ENCODE results near the gene ARFGAP3.

ARFGAP3 gene

GRCh38 chr22:42797011-42797410 is 60.1 kb downstream of the ARFGAP3 start:
- no peak for DNase-seq (ENCODE audit: low spot score in 2 of 2)
- no peaks in the 10 kb centered on the region for H3K4me1 ChIP-seq
- in situ Hi-C loops (cut with MboI; ENCODE audit: low sequenced_read_pairs): no loop called here

GRCh38 chr22:42796081-42796480 is 61.0 kb downstream of the ARFGAP3 start:
- Histone ChIP-seq H3K9me3 (no peaks in the 10 kb centered on the region), H3K36me3 (replicated peaks) (no peaks in the 10 kb centered on the region), H3K4me3 (no peak overlapping the region), H3K4me1 (no peaks in the 10 kb centered on the region), H3K27me3 (ENCODE audit: low read depth) (no peaks in the 10 kb centered on the region)
- in situ Hi-C loops (cut with MboI; ENCODE audit: low sequenced_read_pairs): no loop called here
- no peak for DNase-seq (ENCODE audit: low spot score in 2 of 2)

More at GRCh38 chr22:42797011-42797410, 60.1 kb downstream of the ARFGAP3 start:
- no peak overlapping the region for H3K4me3 ChIP-seq
- no peaks in the 10 kb centered on the region for H3K27me3 ChIP-seq (ENCODE audit: low read depth)
- no peaks in the 10 kb centered on the region for H3K36me3 ChIP-seq (replicated peaks)
- no peaks in the 10 kb centered on the region for H3K9me3 ChIP-seq

- in situ Hi-C loops (cut with MboI; ENCODE audit: low sequenced_read_pairs): no loop called here
Measured at GRCh38 chr22:42794551-42795510, 62.2 kb downstream of the ARFGAP3 start.

GRCh38 chr22:42793848-42794405 is 63.1 kb downstream of the ARFGAP3 start:
- Histone ChIP-seq H3K9me3 (no peaks in the 10 kb centered on the region), H3K4me1 (no peaks in the 10 kb centered on the region), H3K36me3 (replicated peaks) (no peaks in the 10 kb centered on the region), H3K27me3 (ENCODE audit: low read depth) (no peaks in the 10 kb centered on the region), H3K4me3 (no peak overlapping the region)
- in situ Hi-C loops (cut with MboI; ENCODE audit: low sequenced_read_pairs): no loop called here
- DNase-seq (ENCODE audit: low spot score in 2 of 2): no peak

More at GRCh38 chr22:42794551-42795510, 62.2 kb downstream of the ARFGAP3 start:
- Histone ChIP-seq H3K9me3 (no peaks in the 10 kb centered on the region), H3K4me1 (no peaks in the 10 kb centered on the region), H3K4me3 (no peak overlapping the region), H3K27me3 (ENCODE audit: low read depth) (no peaks in the 10 kb centered on the region), H3K36me3 (replicated peaks) (no peaks in the 10 kb centered on the region)
- no peak for DNase-seq (ENCODE audit: low spot score in 2 of 2)

- Histone ChIP-seq H3K36me3 (replicated peaks) (no peaks in the 10 kb centered on the region), H3K4me1 (no peaks in the 10 kb centered on the region), H3K4me3 (no peak overlapping the region), H3K9me3 (no peaks in the 10 kb centered on the region), H3K27me3 (ENCODE audit: low read depth) (no peaks in the 10 kb centered on the region)
- no peak for DNase-seq (ENCODE audit: low spot score in 2 of 2)
- in situ Hi-C loops (cut with MboI; ENCODE audit: low sequenced_read_pairs): no loop called here
Measured at GRCh38 chr22:42792909-42793847, 63.9 kb downstream of the ARFGAP3 start.

GRCh38 chr22:42792453-42792908 is 64.6 kb downstream of the ARFGAP3 start:
- Histone ChIP-seq H3K36me3 (replicated peaks) (no peaks in the 10 kb centered on the region), H3K27me3 (ENCODE audit: low read depth) (no peaks in the 10 kb centered on the region), H3K9me3 (no peaks in the 10 kb centered on the region), H3K4me1 (no peaks in the 10 kb centered on the region), H3K4me3 (no peak overlapping the region)
- DNase-seq (ENCODE audit: low spot score in 2 of 2): no peak
- in situ Hi-C loops (cut with MboI; ENCODE audit: low sequenced_read_pairs): no loop called here

GRCh38 chr22:42791721-42792452 is 65.2 kb downstream of the ARFGAP3 start:
- no peaks in the 10 kb centered on the region for H3K27me3 ChIP-seq (ENCODE audit: low read depth)
- no peak for DNase-seq (ENCODE audit: low spot score in 2 of 2)
- in situ Hi-C loops (cut with MboI; ENCODE audit: low sequenced_read_pairs): no loop called here

GRCh38 chr22:42788466-42788865 is 68.6 kb downstream of the ARFGAP3 start:
- DNase-seq (ENCODE audit: low spot score in 2 of 2): no peak
- Histone ChIP-seq H3K9me3 (no peaks in the 10 kb centered on the region), H3K4me3 (no peak overlapping the region), H3K27me3 (ENCODE audit: low read depth) (no peaks in the 10 kb centered on the region), H3K36me3 (replicated peaks) (no peaks in the 10 kb centered on the region), H3K4me1 (no peaks in the 10 kb centered on the region)
- in situ Hi-C loops (cut with MboI; ENCODE audit: low sequenced_read_pairs): no loop called here

More at GRCh38 chr22:42791721-42792452, 65.2 kb downstream of the ARFGAP3 start:
- Histone ChIP-seq H3K4me1 (no peaks in the 10 kb centered on the region), H3K36me3 (replicated peaks) (no peaks in the 10 kb centered on the region), H3K9me3 (no peaks in the 10 kb centered on the region), H3K4me3 (no peak overlapping the region)

GRCh38 chr22:42788021-42788420 is 69.1 kb downstream of the ARFGAP3 start:
- Histone ChIP-seq H3K4me1 (no peaks in the 10 kb centered on the region), H3K9me3 (no peaks in the 10 kb centered on the region), H3K27me3 (ENCODE audit: low read depth) (no peaks in the 10 kb centered on the region), H3K36me3 (replicated peaks) (no peaks in the 10 kb centered on the region), H3K4me3 (no peak overlapping the region)
- in situ Hi-C loops (cut with MboI; ENCODE audit: low sequenced_read_pairs): no loop called here
- DNase-seq (ENCODE audit: low spot score in 2 of 2): no peak

- no peaks in the 10 kb centered on the region for H3K9me3 ChIP-seq
- DNase-seq (ENCODE audit: low spot score in 2 of 2): no peak
- in situ Hi-C loops (cut with MboI; ENCODE audit: low sequenced_read_pairs): no loop called here
- no peak overlapping the region for H3K4me3 ChIP-seq
- H3K36me3 ChIP-seq (replicated peaks): no peaks in the 10 kb centered on the region
- no peaks in the 10 kb centered on the region for H3K4me1 ChIP-seq
- H3K27me3 ChIP-seq (ENCODE audit: low read depth): no peaks in the 10 kb centered on the region
Measured at GRCh38 chr22:42787357-42787736, 69.7 kb downstream of the ARFGAP3 start.

- Histone ChIP-seq H3K4me1 (no peaks in the 10 kb centered on the region), H3K27me3 (ENCODE audit: low read depth) (no peaks in the 10 kb centered on the region), H3K9me3 (no peaks in the 10 kb centered on the region), H3K4me3 (no peak overlapping the region), H3K36me3 (replicated peaks) (no peaks in the 10 kb centered on the region)
- in situ Hi-C loops (cut with MboI; ENCODE audit: low sequenced_read_pairs): no loop called here
- DNase-seq (ENCODE audit: low spot score in 2 of 2): no peak
Measured at GRCh38 chr22:42786606-42787356, 70.3 kb downstream of the ARFGAP3 start.

GRCh38 chr22:42785706-42786499 is 71.2 kb downstream of the ARFGAP3 start:
- no peaks in the 10 kb centered on the region for H3K36me3 ChIP-seq (replicated peaks)
- H3K4me1 ChIP-seq: no peaks in the 10 kb centered on the region
- DNase-seq (ENCODE audit: low spot score in 2 of 2): no peak
- no peaks in the 10 kb centered on the region for H3K9me3 ChIP-seq
- no peak overlapping the region for H3K4me3 ChIP-seq
- no peaks in the 10 kb centered on the region for H3K27me3 ChIP-seq (ENCODE audit: low read depth)
- in situ Hi-C loops (cut with MboI; ENCODE audit: low sequenced_read_pairs): no loop called here

Data from HAP-1 (cell line).